Measurements from ENCODE around the gene SGCA.

- TF ChIP-seq CTCF (IDR thresholded peaks at IDR 0.05; ENCODE audit: poor library complexity, severe bottlenecking) (no peak), REST (IDR thresholded peaks at IDR 0.05; ENCODE audit: borderline replicate concordance) (no peak), SMC3 (conservative IDR thresholded peaks at IDR 0.05; ENCODE audit: poor library complexity) (no peak), EZH2 (IDR thresholded peaks at IDR 0.05; ENCODE audit: borderline replicate concordance, insufficient read depth, low read length, poor library complexity, severe bottlenecking) (no peak), TAF1 (IDR thresholded peaks at IDR 0.05; ENCODE audit: low read depth) (no peak), RAD21 (conservative IDR thresholded peaks at IDR 0.05) (no peak), POLR2AphosphoS5 (IDR thresholded peaks at IDR 0.05) (no peak)
Observed at GRCh38 chr17:50207315-50207714, 41.5 kb downstream of the SGCA start.
